D721Med (cell line): ENCODE measurements around the gene GORASP1.

Experiments
- DNase-seq: peaks from one replicate; pipeline ENCODE4 v3.0.0; 2011; ENCODE audit warnings: low spot score; ENCODE audit not compliant: insufficient read length
- FAIRE-seq: peaks from 2 replicates; lab custom pipeline; 2011; peaks lifted over from hg19 to GRCh38; lab: Jason Lieb, UNC
- CTCF ChIP-seq: IDR thresholded peaks from 2 replicates; pipeline ENCODE4 v1.5.1; 2012; ENCODE audit warnings: mild to moderate bottlenecking, control low read depth; ENCODE audit not compliant: insufficient read depth; ENCODE audit errors: missing control alignments

The GORASP1 gene

DNA sequence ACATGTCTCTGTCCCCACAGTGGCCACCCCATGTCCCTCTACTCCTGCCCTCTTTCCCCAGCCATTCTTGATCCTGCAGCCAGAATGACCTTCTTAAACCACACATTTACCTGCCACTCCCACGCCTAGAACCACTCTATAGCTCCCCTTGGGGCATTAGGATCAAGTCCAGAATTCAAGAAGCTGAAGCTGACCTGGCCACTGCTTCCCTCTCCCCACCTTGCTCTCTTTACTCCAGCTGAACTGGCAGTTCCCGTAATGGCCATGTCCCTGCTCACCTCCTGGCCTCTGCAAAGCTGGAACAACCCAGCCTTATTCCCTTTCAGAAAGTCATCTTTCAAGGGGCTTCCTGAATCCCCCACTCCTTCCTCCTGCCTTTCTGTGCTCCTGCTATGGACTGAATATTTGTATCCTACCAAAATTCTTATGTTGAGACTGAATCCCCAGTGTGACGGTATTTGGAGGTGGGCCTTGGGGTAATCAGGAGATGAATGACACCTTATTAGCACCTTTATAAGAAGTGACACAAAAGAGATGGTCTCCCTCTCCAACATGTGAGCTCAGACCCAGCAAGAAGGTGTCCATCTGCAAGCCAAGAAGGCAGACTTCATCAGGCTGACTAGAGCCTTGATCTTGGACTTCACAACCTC, 42.2 kb upstream of the GORASP1 start:
- no peak for FAIRE-seq
- DNase-seq, result no peak
- no peak for TF ChIP-seq CTCF

DNA sequence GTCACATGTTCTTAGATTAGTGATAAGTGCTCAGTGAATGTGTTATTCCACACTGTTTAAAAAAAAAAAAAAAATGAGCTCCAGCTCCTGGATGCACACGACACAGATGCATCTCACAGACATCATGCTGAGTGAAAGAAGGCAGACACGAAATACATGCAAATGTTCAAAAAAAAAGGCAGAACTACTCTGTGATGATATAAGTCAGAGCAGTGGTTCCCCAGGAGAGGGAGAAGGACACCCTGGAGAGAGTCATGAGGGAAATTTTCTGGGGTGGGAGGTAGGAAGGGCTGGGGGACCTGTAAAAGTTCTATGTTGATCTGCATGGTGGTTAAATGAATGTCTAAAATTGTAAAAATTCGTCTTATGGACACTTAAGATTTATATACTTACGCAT, 41.6 kb upstream of the GORASP1 start:
- no peak for TF ChIP-seq CTCF
- DNase-seq (no peak), FAIRE-seq (no peak)

DNA sequence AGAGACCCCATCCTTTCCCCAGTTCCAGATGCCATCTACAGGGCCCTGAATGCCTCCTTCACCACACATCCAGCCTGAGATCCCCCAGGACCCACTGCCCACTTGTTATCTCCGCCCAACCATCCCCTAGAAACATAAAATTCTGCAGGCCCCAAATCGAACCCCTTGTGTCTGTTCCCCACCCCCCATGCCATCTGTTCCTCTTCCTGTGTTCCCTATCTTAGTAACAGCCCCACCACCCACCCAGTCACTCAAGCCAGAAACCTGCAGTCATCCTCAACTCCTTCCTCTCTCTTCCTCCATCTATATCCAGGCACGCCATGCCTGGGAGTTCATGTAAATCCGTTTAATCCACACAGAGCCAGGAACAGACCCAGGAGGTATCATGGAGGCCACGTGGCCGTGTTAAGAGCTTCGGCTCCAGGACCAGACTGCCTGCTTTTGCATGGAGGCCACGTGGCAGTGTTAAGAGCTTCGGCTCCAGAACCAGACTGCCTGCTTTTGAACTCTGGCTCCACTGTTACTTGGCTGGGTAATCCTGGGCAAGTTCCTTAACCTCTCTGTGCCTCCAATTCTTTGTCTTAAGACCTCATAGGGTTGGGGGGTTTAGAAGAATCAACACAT, 41.1 kb upstream of the GORASP1 start:
- DNase-seq, result no peak
- no peak for FAIRE-seq
- no peak for TF ChIP-seq CTCF

- TF ChIP-seq CTCF, result no peak
- no peak for FAIRE-seq
- no peak for DNase-seq
These were observed 40.4 kb upstream of the GORASP1 start for GRCh38 chr3:39147711-39148434.

DNA sequence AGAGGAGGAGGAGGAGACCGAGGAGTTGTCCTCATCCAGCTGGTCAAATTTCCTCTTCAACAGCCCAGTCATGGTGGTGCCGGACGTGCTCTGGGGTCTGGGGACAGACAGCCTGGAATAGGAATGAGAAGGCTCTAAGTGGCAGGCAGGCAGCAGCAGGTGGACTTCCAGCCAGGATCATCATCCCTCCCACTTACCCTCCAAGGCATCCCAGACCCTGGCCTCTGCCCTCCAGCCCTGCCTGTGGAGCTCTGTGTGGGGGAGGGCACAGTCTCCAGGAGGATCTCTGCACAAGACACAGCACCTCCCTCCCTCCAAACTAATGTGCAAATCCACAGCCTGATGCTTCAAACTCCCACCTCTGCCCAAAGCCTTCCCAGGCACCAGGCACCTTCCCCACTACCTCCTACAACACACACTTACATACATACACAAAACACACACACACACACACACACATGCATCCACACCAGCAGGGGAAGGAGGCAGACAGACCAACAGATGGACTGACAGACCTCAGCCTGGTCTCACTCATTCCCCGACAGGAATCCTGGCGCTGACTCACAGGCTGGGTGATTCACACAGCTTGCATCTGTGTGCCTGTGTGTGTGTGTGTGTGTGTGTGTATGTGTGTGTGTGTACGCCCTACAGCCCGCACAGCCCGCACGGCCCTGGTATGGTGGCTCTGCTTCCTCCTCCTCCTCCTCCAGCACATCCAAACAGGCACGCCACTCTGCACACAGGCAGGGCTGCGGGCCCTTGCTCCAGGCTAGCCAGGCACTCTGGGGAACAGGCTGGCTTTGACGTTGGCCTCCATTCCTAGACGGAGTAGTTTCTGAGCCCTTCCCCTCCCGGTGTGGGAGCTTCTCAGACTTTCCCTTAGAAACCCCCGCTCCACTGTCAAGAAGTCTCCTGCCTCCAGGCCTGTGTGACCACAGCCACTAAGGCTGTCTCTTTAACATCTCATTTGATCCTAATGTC, 39.5 kb upstream of the GORASP1 start:
- TF ChIP-seq CTCF, result no peak
- DNase-seq (no peak), FAIRE-seq (no peak)

GRCh38 chr3:39146083-39146501, 38.7 kb upstream of the GORASP1 start:
- DNase-seq (no peak), FAIRE-seq (no peak)
- TF ChIP-seq CTCF, result no peak
